ENCODE results near the gene SEC14L1.

DNA sequence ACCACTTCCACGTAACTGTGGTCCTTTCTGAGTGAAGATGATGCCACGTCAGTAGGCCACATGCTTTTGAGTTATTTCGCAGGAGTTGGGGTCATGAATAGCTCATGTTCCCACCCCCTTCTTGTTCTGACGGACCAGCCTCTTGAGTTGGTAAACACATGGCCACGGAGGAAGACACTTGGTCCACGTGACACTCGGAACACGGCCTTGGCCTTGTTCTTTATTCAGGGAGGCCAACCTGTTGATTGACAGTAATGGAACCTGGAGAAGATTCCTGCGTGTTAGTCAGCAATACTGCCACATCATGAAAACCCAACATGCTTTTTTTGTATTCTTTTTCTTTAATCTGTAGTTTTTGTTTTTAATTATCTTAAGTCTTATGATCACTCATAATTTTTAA lies 56.3 kb downstream of the SEC14L1 start:
- TF ChIP-seq, protein P1, sequence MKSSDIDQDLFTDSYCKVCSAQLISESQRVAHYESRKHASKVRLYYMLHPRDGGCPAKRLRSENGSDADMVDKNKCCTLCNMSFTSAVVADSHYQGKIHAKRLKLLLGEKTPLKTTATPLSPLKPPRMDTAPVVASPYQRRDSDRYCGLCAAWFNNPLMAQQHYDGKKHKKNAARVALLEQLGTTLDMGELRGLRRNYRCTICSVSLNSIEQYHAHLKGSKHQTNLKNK (CRISPR knock-in tag; IDR thresholded peaks at IDR 0.05): no peak
- TF ChIP-seq ATF6 (CRISPR knock-in tag; IDR thresholded peaks at IDR 0.05) (no peak), CTCF (IDR thresholded peaks at IDR 0.05) (no peak), NFYB (CRISPR knock-in tag; conservative IDR thresholded peaks at IDR 0.05; ENCODE audit: low read depth) (no peak), TEAD4 (CRISPR knock-in tag; IDR thresholded peaks at IDR 0.05) (no peak), ZNF281 (CRISPR knock-in tag; IDR thresholded peaks at IDR 0.05) (no peak), ESRRA (CRISPR knock-in tag; IDR thresholded peaks at IDR 0.05; ENCODE audit: borderline replicate concordance) (no peak), OVOL2 (CRISPR knock-in tag; IDR thresholded peaks at IDR 0.05; ENCODE audit: borderline replicate concordance) (no peak), NFE2L1 (CRISPR knock-in tag; IDR thresholded peaks at IDR 0.05) (no peak), ATF3 (CRISPR knock-in tag; conservative IDR thresholded peaks at IDR 0.05) (no peak), CBFB (CRISPR knock-in tag; IDR thresholded peaks at IDR 0.05; ENCODE audit: low read depth) (no peak), HMGA2 (CRISPR knock-in tag; IDR thresholded peaks at IDR 0.05) (no peak)

Data from WTC11 (cell line).